GM12891 (cell line): ENCODE measurements around the gene INO80E.

Experiments used
- POLR2A ChIP-seq: IDR thresholded peaks from 2 replicates; pipeline ENCODE4 v1.6.1; 2011; ENCODE audit warnings: low read depth, low read length, control low read depth
- POLR2AphosphoS5 ChIP-seq: IDR thresholded peaks from 2 replicates; pipeline ENCODE4 v1.6.1; 2011; ENCODE audit warnings: low read depth, low read length, control low read depth
- SPI1 ChIP-seq: IDR thresholded peaks from 2 replicates; pipeline ENCODE4 v1.6.1; 2011; ENCODE audit warnings: low read depth, low read length, control low read depth
- TAF1 ChIP-seq: IDR thresholded peaks from 2 replicates; pipeline ENCODE4 v1.6.1; 2011; ENCODE audit warnings: low read depth, low read length, control low read depth

GRCh38 chr16:30009085-30009862 lies 13.2 kb downstream of the INO80E start:
- TF ChIP-seq TAF1 = no peak
- no peak for TF ChIP-seq POLR2A
- no peak for TF ChIP-seq SPI1
- TF ChIP-seq POLR2AphosphoS5 = no peak
